HG02938 (cell line): ENCODE measurements around the gene AMOTL2.

Experiments
- ATAC-seq: cut with Tn5 transposase; IDR thresholded peaks from one replicate; pipeline ENCODE4 v1.9.1; 2021; ENCODE audit warnings: mild to moderate bottlenecking, moderate library complexity; ENCODE audit not compliant: unreplicated experiment

The AMOTL2 gene

DNA sequence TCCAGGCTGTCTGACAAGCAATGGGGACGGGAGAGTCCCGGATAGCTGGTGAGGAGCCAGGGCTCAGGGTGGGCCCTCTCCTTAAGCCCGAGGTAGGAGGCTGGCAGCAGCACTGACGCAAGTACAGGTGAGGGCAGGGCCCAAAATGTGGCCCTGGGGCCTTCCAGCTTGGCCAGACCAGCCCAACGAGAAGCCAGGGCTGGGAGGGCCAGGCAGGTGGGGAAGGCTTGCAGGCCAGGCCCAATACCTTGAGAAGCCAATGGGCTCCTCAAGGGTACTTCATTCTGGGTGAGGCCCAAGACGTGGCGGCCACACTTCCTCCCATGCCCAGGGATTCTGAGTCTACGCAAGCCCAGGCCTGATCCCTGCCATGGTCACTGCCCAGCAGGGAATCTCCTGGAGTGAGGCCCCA lies 37.2 kb downstream of the AMOTL2 start:
- no peak for ATAC-seq

DNA sequence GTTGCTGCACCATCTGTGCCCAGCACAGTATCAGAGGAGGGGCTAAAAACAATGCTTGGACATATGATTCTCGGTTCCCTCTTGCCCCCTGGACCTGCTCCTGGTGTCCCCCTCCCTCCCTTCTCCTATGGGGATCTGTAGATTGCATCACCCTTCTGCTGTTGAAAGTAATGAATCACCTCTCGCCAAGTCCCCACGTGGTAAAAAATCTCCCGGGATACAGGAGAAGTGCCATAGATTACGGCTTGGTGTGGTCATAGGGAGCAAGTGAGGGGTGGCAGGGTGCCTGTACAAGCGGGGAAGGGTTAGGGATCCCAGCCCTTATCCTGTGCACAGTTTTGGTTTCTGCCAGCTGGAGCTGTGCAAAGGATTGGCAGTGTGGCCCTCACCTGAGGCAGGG lies 37.7 kb downstream of the AMOTL2 start:
- ATAC-seq = no peak

DNA sequence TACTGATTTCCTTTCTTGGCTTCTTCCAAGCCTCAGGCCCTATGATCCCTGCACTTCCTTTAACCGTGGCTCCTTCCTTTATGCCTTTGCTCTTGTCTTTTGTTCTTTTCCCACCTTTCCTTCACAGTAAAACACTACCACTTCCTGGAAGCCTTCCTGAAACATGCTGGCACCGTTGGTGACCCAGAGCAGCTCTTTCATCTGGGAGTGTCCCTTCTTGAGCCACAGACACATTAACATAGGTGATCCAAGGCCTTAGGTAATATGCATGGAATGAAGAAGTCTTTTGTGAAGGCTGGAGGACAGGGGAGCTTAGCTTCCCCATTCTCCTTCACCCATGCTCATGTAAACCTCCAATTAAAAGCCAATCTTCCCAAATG lies 39.4 kb downstream of the AMOTL2 start:
- no peak for ATAC-seq

DNA sequence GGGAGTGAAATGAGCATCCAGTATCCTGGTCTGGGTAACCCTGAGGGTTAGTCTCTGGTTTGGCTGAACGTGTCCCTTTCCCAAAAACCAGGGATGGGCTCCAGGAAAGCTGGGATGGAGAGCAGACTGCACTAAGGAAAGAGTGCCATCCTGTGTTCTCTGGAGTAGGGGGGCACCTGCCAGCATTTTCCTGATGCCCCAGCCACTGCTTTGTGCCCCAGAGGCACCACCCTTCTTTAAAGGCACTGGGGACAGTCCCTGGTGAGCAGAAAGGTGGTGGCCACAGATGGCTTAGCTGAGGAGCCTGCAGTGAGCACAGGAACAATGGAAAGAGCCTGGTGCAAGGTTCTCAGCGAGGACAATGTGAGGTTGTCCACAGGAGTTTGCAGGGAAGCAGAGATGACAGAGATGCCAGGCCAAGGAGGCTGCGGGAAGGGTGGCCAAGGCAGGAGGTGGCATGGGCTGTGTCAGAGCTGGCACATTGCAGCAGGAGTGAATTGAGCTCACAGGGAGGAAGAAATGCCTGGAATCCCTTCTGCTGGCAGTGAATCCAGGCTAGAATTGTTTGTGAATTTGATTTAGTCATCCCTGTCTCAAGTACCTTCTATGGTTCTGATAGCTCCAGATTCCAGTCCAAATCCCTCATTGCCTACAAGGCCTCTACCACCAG lies 39.9 kb downstream of the AMOTL2 start:
- ATAC-seq = no peak

DNA sequence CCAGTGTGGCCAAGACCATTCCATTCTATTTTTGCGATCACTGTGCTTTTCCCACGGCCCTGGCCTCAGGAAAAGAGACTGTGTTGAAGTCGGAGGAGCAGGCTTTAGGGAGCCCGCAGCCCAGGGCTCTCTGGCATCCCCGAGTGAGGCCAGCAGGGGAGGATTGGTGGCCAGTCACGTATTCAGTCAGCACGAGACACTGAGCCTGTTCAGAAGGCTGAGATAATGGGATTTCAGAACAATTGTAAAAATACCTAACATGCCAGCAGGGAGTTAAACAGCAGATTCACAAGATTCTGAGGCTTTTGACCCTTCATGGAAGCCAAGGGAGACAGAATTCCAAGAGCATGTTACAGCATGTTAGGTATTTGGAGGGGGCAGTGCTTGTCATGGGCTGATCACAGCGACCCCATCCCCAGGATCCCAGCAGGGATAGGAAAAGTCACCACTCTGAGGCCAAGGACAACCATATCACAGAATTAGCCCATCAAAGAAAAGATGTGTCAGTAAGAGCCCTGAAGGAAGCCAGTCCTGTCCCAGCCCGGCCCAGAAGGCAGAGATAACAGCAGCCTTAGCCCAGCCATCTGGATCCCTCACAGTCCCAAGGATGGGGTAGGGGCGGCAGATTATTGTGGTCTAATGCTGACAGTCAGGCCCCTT lies 40.6 kb downstream of the AMOTL2 start:
- ATAC-seq = no peak

DNA sequence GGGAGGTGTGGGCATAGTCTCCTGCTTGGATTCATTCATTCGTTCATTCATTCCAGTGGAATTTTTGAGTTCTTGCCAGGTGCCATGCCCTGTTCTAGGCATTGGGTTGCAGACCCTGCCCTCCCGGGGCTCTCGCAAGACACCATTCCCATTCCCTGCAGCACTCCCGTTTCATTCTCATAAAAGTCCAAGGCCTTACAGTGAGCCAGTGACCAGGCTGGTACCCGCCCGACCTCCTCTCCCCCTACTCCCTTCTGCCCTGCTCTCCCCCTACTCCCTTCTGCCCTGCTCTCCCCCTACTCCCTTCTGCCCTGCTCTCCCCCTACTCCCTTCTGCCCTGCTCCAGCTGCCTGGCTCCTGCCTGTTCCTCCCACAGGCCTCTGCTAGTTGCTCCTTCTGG lies 41.9 kb downstream of the AMOTL2 start:
- ATAC-seq = no peak

DNA sequence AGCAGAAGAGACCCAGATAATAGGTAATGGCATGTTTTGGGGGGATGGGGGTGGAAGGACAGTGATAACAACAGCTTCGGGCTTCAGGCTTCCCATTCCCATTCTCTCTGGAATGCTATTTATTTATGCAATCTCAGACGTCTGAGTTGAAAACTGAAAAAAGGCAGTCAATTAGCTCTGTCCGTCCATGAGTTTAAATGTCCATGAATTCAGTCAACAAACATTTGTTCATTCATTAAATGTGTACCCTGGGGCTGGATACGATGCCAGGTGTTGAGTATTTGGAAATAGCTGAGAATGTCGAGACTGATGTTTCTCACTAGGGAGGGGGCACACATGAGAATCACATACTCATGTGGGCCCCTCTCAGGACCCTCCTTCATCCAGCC lies 42.4 kb downstream of the AMOTL2 start:
- ATAC-seq = no peak

DNA sequence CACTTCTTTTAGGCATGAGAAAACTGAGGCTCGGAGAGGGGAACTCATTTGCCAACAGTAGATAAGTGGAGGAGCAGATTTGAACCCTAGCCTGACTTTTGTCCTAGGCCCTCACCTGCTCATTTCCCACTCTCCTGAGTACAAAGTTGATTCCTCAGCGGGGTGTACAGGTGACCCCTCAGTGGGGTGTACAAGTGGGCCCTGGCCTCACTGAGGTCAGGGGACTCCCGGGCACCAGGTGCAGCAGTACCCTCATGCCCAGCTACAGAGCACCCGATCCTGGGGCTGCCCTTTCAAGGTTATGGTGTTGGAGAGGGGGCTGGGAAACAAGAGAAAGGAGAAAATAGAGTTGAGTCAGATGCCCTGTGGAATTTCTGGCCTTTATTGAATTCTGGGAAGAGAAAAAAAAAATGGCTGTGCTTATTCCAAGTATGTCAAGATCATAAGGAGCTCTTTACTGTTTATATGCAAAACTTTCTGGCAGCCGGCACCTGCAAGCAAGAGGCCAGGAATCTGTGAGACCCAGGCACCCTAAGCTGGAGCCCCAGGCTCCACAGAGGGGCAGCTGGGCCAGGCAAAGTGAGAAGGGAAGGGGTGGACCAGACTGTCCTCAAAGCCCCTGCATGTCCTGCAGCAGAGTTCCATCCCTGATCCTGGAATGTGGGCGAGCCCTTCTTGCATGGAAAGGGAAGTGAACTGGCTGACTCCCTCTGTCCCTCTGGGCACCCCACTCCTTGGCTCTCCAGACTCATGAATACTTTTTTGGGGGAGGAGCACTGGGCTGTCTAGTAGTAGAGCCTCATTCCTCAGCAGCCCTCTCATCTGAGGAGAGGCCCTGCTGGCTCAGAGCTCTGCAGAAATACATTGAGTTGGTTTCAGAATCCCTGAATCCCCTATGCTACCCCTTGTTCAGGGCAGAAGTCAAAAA lies 43.1 kb downstream of the AMOTL2 start:
- ATAC-seq = no peak

DNA sequence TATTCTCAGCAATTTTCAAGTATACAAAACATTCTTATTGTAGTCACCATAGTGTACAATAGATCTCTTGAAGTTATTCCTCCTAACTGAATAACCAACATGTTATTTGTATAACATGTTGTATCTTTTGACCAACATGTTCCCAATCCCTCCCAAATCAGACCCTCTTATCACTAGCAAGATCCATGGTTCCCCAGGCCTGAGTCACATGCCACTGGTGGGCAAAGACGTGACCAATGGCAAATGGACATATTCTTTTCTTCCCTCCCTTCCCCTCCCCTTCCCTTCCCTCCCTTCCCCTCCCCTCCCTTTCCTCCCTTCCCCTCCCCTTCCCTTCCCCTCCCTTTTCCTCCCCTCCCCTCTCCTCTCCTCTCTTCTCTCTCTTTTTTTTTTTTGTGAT lies 45.4 kb downstream of the AMOTL2 start:
- ATAC-seq = no peak

DNA sequence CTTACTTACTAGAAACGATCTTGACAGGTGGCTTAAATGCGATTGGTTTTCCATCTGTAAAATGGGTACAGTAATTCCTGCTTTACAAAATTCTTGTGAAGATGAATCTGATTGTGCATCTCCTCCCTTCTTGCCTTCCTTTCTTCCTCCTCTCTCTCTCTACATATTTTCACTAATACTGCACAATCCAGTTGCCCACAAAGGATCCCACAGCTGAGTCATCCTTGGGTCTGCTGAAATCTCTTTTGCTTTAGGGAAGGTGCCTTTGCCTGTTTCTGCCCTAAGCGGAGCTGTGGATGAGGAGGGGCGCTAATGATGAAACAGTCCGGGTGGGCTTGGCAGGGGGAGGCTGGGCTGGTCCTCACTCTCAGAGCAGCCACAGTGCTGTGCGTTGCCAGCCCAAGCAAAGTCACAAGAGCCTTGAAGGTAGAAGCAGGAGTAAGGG lies 46.1 kb downstream of the AMOTL2 start:
- no peak for ATAC-seq

DNA sequence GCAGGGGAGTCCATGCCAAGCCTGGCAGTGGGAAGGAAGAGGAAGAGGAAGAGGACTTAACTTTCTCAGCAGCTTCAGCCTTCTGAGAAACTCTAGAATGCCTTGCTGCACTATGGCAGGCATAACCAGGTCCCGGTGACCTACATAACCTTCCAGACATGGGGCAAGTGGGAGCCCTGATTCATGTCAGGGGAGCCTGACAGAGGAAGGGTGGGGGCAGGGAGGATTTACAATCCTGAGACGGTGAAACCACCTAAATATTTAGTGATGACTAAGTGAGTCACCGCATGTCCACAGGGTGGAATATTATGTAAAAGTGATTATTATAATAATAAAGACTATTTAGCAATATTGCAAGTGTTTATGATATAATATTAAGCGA lies 46.7 kb downstream of the AMOTL2 start:
- no peak for ATAC-seq

DNA sequence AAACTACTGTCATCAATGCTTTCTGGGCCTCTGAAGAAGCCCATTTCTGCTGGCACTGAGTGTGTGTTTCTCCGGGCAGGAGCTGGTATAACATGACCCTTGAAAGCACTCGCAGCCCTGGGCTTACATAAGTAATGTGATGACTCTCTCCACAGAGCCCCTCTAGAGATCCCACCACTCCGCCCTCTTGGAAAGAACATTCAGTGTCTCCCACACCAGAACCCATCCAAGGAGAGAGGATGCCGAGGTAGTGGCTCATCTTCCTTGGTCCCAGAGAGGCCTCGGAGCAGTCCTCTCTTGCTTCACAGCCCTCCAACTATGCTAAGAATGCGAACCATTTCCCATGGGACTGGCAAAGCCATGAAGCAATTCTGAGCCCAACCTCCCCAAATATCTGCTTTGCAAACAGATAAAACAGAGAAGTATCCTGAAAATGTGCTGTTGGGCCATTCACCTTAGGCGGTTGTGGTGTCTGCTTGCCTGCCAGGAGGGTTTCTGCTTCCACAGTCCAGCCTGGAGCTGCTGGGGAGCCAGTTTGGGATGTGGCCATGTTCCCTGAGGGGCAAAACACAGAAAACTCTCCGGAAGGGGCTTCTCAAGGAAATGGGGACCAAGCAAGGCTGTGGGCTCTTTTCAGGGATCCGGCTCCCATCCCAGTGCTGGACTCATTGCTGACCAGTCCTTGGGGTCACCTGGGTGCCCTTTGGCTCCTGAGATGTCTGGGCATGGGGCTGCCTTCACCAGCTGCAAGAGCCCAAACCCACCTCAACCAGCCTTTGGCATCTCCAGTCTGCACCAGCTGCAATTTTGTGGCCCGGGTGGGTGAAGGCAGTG lies 47.3 kb downstream of the AMOTL2 start:
- no peak for ATAC-seq

DNA sequence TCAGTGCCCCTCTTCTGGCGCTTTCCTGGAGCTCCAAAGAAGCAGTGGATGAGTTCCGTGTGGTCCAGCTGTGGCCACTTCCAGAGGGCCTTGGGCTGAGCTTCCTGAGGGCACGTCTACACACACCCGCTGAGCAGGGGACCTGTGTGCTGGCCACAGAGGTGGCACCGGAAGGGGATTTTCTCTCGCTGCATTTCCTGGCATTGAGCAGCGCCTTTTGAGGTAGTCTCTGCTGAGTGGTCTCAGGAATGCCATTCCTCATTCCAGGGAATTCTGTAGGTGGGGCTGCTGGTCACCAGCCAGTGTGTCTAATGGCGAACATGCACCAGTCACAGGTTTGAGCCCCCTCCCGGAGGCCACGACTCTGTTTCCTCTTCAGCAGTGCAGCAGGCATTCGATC lies 48.1 kb downstream of the AMOTL2 start:
- no peak for ATAC-seq

DNA sequence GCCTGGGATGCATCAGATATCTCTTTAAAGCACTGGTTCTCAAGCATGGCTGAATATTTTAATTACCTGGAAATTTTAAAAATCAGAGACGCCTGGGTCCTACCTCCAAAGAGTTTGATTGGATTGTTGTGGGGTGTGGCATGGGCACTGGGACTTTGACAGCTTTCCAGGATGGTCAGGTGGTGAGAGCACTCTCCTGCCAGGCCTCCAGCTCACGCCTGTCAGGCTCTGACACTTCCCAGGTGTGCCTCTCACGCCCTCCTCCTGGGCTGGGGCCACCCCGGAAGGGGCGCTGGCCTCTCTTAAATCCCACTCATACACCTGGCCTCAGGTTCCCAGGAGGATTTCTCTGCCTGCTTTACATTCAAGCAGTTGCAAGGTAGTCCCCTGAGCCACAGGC lies 48.5 kb downstream of the AMOTL2 start:
- no peak for ATAC-seq

DNA sequence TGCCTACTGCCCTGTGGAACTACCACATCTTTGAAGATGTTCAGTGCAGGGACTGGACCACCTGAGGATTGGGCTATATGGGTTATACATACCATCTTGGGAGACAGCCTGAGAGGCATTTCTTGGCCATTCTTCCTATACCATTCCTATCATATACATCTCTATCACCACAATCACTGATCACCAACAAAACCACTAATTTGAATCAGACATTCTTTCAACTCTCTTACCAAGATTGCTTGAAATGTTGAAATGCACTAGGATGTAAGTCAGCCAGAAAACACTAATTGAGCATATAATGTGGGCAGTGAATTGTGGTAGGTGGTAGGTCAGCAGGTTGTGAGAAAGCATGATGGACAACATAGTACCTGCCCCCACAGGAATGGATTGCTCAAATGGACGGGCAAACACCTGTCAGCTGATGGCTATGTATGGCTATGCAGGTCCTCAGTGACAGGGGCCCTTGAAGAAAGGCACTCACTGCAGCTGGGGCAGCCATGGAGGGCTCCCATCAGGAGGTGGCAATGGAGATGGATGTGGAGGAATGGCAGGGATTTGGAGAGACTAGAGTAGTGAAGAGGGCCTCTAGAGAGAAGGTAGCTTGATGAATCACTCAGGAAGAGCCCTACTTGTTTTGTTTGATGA lies 49.1 kb downstream of the AMOTL2 start:
- no peak for ATAC-seq

DNA sequence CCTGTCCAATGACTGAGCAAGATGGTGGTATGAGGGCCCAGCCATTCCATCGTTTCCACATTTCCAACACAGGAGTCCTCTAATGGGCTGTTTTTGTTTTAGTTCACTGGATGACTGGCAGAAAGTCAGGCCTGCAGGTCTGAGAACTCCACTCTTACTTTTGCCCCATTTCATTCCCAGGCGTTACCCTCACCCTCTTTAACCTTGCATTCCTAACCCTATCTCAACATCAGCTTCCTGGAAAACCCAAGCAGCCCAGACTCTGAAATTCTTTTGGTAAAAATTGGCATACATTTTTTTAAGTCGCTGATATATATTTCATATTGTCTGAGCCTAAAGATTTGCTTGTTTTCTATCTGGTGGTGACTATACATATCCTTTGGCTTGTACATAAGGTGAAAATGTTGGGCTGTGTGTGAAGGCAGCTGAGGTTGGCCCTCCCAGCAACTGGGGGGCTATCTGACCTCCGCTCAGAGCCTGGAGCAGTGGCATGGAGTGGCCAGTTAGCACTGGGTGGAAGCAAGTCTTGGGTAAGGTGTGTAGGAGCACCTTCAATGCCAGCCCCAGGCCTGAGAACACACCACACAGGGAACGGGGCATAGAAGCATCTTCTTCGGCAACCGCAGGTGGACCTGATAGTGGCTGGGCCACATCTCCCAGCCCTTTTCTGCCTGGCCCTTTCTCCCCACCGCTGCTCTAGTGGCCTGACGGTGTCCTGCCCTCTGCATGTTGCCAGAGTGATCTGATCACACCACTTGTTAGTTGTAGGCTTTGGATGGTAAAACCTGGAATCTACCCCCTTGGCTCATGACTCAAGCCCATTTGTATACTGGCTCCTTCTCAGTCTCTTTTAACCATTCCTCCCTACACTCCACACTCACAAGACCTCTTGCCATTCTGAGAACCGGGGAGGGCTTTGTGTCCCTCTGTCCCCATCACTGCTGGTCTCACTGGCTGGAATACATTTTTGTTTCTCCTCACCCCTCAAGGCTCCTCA lies 50.0 kb downstream of the AMOTL2 start:
- no peak for ATAC-seq

DNA sequence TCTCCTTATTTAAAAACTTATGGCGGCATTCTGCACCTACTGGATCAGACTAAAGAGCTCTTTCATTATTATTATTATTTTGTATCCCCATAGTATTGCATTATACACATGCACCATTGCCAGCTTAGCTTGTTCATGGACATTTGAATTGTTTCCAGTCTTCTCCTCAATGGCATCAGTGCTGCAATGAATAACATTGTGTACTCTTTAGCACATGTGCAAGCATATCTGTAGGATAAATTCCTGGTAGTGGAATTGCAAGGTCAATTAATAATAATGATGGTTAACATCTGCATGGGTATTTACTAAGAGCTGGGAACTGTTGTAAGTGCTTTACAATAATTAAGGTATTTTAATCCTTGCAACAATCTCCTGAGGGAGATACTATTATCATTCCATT lies 52.0 kb downstream of the AMOTL2 start:
- no peak for ATAC-seq

DNA sequence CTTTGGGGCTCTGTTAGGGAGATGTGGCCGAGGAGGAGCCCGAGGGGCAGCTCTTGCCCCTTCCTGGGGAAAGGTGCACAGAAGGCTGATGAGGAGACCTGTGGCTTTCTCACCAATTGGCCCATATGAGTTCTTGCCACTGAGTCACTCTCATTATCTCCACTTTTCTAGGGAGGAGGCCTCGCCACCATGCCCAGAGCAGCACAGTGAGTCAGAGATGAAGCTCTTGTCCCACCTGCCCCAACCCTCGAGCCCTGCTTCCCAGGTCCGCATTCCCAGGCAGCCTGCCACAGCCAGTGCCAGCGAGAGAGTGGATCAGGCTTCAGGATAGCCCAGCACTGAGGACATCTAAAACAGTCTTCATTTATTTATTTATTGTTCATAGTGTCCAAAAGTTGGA lies 53.5 kb downstream of the AMOTL2 start:
- ATAC-seq = no peak

DNA sequence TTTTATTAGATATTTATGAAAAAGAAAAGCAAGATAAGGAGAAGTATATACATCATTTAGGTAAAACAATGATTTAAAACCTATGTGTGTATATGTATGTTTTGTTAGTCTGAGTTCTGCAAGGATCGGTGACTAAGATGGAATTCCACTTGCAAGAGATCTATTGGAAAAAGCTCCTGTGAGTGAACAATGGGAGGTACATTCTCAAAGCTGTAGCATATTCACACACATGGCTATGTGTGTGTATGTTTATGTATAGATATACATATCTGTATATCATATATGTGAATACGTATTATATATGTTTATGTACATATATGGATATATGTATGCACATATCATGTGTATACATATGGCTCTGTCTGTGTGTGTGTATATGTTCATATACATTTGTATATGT lies 54.3 kb downstream of the AMOTL2 start:
- no peak for ATAC-seq
